SU-DHL-6 (cell line): ENCODE data around the gene ZNF112.

Experiments
- H2AFZ ChIP-seq: fragments of 200-600 bp; sonication (generic); 2 replicates; pipeline ENCODE4 v1.6.1; 2014; ENCODE audit warnings: low read depth, mild to moderate bottlenecking, moderate library complexity, mixed read lengths, antibody characterized with exemption, low read length; ENCODE audit not compliant: severe bottlenecking
- H3F3A ChIP-seq: fragments of 200-600 bp; shearing (Covaris generic); 2 replicates; pipeline ENCODE4 v1.6.0; 2016; ENCODE audit warnings: antibody characterized with exemption, mild to moderate bottlenecking; ENCODE audit not compliant: insufficient read depth
- H3K27ac ChIP-seq: fragments of 200-600 bp; sonication (generic); 2 replicates; pipeline ENCODE4 v1.5.1; 2016; ENCODE audit warnings: low read depth, mild to moderate bottlenecking, low read length, moderate library complexity, mixed read lengths
- H3K27me3 ChIP-seq: fragments of 200-600 bp; sonication (generic), shearing (Covaris generic); 2 replicates; pipeline ENCODE4 v1.6.0; 2014; ENCODE audit warnings: mild to moderate bottlenecking, low read length
- H3K36me3 ChIP-seq: fragments of 200-600 bp; sonication (generic); 2 replicates; pipeline ENCODE4 v1.6.1; 2014; ENCODE audit warnings: mild to moderate bottlenecking, low read length, mixed read lengths
- H3K4me2 ChIP-seq: fragments of 300-600, 200-600 bp; shearing (Covaris generic), sonication (generic); 2 replicates; pipeline ENCODE4 v1.6.0; 2014; ENCODE audit warnings: low read length, low read depth, mild to moderate bottlenecking; ENCODE audit not compliant: poor library complexity, severe bottlenecking
- H3K4me3 ChIP-seq: fragments of 200-600 bp; sonication (generic); 2 replicates; pipeline ENCODE4 v1.5.1; 2014; ENCODE audit warnings: antibody characterized with exemption, low read length, mild to moderate bottlenecking, mixed read lengths; ENCODE audit not compliant: insufficient read depth, poor library complexity, severe bottlenecking
- H3K79me2 ChIP-seq: fragments of 200-600 bp; sonication (generic); 2 replicates; pipeline ENCODE4 v1.6.1; 2014; ENCODE audit warnings: mild to moderate bottlenecking, low read length, moderate library complexity; ENCODE audit not compliant: insufficient read depth
- H3K9ac ChIP-seq: fragments of 200-600 bp; sonication (generic); 2 replicates; pipeline ENCODE4 v1.7.0; 2014; ENCODE audit warnings: mild to moderate bottlenecking, low read length
- H3K9me2 ChIP-seq: fragments of 200-600 bp; sonication (generic); replicated peaks from 2 replicates; pipeline ENCODE4 v1.6.1; 2014; ENCODE audit warnings: low read length; ENCODE audit not compliant: insufficient read depth
- H3K9me3 ChIP-seq: fragments of 200-600 bp; sonication (generic); 2 replicates; pipeline ENCODE4 v1.6.1; 2014; ENCODE audit warnings: low read length, mixed read lengths; ENCODE audit not compliant: insufficient read depth
- H4K20me1 ChIP-seq: fragments of 200-600 bp; sonication (generic); 2 replicates; pipeline ENCODE4 v1.6.1; 2014; ENCODE audit warnings: low read depth, mild to moderate bottlenecking, antibody characterized with exemption, low read length, moderate library complexity, mixed read lengths
- CTCF ChIP-seq: fragments of 200-600 bp; sonication (generic); IDR thresholded peaks from one replicate; pipeline ENCODE4 v1.5.1; 2017; ENCODE audit warnings: antibody characterized with exemption, mild to moderate bottlenecking, low read length, moderate library complexity; ENCODE audit not compliant: insufficient read depth, poor library complexity, severe bottlenecking
- EZH2phosphoT487 ChIP-seq: fragments of 200-600 bp; sonication (generic), shearing (Covaris generic); conservative IDR thresholded peaks from 2 replicates; pipeline ENCODE4 v1.6.1; 2018; ENCODE audit warnings: mild to moderate bottlenecking, antibody characterized with exemption, low read length, moderate library complexity, mixed read lengths

ZNF112 gene

DNA sequence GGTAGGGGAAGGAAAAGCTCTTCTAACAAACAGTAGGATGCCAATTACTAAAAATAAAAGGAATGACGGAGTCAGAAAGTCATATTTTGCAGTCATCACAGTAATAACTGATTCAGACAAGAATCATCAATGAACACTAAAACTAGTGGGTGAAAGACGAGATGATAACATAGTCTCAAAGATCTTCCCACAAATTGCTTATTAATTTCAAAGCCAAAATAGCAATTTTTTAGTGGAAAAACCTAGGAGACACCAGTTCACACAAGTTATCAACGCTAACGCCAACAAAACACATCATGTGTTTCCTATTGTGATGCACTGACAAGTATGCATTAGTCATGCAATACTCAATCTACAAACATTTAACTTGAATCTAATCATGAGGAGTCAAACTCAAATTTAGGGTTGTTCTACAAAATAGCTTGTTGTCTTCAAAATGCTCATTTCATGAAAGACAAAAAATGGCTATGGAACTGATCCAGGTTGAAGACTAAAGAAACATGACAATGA lies 78.2 kb downstream of the ZNF112 start:
- Histone ChIP-seq H3K9me3 (no peaks in the 10 kb centered on the region), H2AFZ (no peak overlapping the region), H3K4me3 (no peak overlapping the region), H3K4me2 (no peak overlapping the region), H3K27me3 (no peaks in the 10 kb centered on the region), H3K36me3 (no peaks in the 10 kb centered on the region), H4K20me1 (no peaks in the 10 kb centered on the region), H3F3A (no peaks in the 10 kb centered on the region), H3K27ac (no peak overlapping the region), H3K79me2 (no peaks in the 10 kb centered on the region), H3K9ac (no peak overlapping the region), H3K9me2 (no peaks in the 10 kb centered on the region)
- no peak for TF ChIP-seq EZH2phosphoT487
- TF ChIP-seq CTCF, result no peak

GRCh38 chr19:44277331-44277730 lies 79.1 kb downstream of the ZNF112 start:
- H3K9ac ChIP-seq, result no peak overlapping the region
- no peak overlapping the region for H2AFZ ChIP-seq
- no peak overlapping the region for H3K4me2 ChIP-seq
- H4K20me1 ChIP-seq, result no peaks in the 10 kb centered on the region
- no peaks in the 10 kb centered on the region for H3K9me2 ChIP-seq
- no peak overlapping the region for H3K27ac ChIP-seq
- H3K27me3 ChIP-seq, result no peaks in the 10 kb centered on the region
- H3K79me2 ChIP-seq, result no peaks in the 10 kb centered on the region
- H3K4me3 ChIP-seq, result no peak overlapping the region
- H3F3A ChIP-seq, result no peaks in the 10 kb centered on the region
- no peaks in the 10 kb centered on the region for H3K9me3 ChIP-seq
- no peaks in the 10 kb centered on the region for H3K36me3 ChIP-seq
- no peak for TF ChIP-seq CTCF
